ENCODE measurements around the gene HIF1AN.

The HIF1AN gene

GRCh38 chr10:100522107-100522801 lies 13.5 kb upstream of the HIF1AN start:
- no peak for DNase-seq

DNA sequence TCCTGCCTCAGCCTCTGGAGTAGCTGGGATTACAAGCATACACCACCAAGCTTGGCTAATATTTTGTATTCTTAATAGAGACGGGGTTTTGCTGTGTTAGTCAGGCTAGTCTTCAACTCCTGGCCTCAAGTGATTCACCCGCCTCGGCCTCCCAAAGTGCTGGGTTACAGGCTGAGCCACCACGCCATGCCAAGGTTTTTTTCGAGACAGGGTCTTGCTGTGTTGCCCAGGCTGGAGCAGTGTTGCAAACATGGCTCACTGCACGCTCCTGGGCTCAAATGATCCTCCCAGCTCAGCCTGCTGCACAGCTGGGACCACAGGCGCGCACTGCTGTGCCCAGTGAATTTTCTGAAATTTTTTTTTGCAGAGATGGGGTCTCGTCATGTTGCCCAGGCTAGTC lies 12.8 kb upstream of the HIF1AN start:
- peak; percentile 12 for DNase-seq

DNA sequence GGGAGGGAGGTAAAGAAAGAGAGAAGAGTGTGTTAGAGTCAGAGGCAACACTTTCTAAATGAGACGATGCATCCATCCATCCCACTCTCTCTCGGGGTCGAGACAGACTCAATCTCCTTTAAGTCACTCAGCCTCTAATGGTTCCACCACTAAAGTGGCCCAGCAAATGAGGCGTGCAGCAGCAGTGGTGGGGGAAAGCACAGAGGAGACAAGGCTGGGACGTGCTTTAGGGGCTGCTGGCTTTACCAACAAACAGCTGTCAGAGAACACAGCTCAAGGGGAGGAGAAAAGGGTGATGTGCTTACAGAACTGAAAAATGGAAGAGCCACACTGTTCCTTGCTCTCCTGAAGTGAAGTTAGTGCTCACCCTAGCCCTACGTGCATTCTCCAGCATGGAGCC lies 11.5 kb upstream of the HIF1AN start:
- DNase-seq = no peak

- no peak for DNase-seq
These were observed 11.1 kb upstream of the HIF1AN start for GRCh38 chr10:100524638-100525037.

- DNase-seq = no peak
These were observed 7.4 kb upstream of the HIF1AN start for GRCh38 chr10:100528123-100528886.

GRCh38 chr10:100528921-100529474 lies 6.7 kb upstream of the HIF1AN start:
- no peak for DNase-seq

GRCh38 chr10:100529475-100530298 lies 6.1 kb upstream of the HIF1AN start, which contains the start of gene NDUFB8:
Gene NDUFB8, minus strand, starts transcription at chr10:100529871. Its CDS starts 20 bp downstream, at chr10:100529851.
- DNase-seq = peak; percentile 89

DNA sequence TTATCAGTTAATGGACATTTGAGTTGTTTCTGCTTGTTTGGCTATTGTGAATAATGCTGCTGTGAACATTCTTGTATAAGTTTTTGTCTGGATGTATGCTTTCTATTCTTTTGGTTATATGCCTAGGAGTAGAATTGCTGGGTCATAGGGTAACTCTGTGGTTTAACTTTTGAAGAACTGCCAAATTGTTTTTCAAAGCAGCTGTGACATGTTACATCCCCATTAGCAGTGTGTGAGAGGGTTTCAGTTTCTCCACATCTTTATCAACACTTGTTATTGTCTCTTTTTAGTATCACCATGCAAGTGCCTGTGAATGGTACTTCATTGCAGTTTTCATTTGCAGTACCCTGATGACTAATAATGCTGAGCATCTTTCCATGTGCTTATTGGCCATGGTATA lies 4.0 kb upstream of the HIF1AN start:
- DNase-seq = no peak

GRCh38 chr10:100534726-100535125 lies 1.0 kb upstream of the HIF1AN start:
- no peak for DNase-seq

- DNase-seq = no peak
These were observed 417 bp upstream of the HIF1AN start for GRCh38 chr10:100535338-100535714.

DNA sequence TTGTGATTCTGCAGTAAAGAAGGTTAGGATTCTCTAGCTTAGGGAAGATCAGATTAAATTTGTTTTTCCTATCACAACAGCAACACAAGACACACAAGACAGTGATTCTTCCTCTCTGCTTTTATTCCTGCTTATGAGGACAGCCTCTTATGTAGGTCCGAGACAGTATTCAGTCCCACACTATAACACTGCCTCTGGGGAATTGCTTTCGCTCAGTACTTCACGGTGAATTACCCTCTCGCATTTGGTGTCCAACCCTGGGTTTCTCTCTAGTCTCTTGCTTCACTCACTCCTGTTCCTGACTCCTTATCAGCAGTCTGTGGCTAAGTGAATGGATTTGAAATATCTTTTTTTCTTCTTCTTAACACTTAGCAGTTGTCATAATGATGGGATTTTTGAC lies 1.7 kb downstream of the HIF1AN start:
- DNase-seq = no peak

- DNase-seq = no peak
These were observed 9.2 kb downstream of the HIF1AN start for GRCh38 chr10:100544950-100545349.

DNA sequence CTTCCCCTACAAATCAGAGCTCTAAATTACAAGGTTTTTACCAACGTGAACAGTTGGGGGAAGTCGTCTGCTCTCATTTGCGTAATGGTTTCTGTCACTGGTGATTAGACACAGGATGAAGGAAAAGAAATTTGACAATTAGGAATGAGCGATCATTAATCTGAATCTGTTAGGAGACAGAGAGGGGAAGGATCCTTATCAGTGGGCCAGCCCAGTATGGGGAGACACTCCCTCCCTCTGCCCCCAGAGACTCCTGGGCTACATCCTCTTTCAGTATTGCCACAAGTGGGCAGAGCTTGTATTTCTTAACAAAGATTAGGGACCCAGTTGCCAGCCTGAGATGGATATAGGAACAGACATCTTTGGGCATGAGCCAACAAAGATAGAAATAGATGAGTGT lies 15.5 kb downstream of the HIF1AN start:
- no peak for DNase-seq

DNA sequence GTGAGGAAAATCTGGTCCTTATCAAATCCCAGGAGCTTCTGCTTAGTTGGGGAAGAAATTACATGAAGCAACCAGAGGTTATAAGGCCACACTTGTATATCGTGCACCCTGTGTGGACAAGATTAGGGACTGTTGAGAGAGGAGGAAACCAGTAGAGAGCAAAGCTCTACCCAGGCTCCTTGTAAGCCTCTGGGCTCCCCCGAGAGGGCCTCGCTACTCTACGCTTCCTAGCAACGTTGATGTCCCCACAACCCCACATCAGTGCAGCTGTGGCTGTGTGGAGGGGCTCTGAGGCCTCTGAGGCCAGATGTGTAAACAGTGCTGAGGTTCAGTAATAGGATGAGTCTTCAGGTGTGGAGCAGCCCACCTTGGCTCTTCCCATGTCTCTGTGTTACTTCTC lies 16.0 kb downstream of the HIF1AN start:
- no peak for DNase-seq

- no peak for DNase-seq
These were observed 18.2 kb downstream of the HIF1AN start for GRCh38 chr10:100553929-100554328.

DNA sequence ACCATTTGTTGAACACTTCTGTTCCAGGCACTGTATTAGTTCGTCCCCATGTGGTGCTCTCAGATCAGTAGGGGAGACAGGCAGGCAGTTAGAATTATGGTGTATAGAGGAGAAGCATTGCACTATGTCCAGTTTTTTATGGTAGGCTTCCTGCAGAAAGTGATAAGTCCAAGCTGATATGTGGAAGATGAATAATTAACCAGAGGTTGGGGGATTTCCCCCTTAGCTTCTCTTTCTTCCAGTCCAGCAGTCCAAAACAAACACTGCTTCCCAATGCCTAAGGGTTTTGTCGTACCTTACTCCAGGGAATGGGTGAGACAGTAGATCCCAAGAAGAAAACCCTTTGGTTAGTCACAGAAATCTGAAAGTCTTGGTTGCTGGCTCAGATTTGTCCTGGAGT lies 19.2 kb downstream of the HIF1AN start:
- no peak for DNase-seq

- no peak for DNase-seq
These were observed 24.5 kb downstream of the HIF1AN start for GRCh38 chr10:100560248-100560647.

GRCh38 chr10:100561005-100561404 lies 25.3 kb downstream of the HIF1AN start:
- DNase-seq = no peak

DNA sequence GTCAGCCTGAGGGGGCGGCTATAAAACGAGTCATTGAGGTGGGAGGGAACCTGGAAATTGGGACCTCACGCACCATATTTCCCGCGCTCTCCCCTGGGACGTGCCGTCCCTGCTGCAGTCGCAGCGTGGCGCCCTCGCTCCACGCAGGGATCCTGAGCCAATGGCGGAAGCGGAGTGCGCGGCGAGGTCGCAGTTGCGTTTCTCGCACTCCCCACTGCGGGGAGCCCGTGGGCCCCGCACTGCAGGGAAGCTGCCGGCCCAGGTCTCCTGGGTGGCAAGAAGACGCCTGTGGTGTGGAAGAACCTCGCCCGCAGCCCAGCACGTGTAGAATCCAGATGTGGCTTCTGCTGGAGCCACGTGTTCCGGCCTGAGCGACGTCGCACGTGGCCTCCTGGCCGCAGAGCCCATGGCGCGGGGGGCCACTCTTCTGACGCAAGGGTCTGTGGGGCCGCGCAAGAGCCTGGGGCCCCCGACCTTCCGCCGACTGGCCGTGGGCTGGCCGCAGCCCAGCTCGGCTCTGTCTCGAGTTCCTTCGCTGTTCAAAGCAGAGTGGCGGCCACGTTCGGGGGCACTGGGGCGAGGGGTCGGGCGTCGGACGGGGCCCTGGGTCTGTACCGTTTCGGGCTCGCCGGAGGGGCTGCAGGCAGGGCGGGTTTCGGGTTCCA lies 26.4 kb downstream of the HIF1AN start:
- DNase-seq = peak; percentile 63

DNA sequence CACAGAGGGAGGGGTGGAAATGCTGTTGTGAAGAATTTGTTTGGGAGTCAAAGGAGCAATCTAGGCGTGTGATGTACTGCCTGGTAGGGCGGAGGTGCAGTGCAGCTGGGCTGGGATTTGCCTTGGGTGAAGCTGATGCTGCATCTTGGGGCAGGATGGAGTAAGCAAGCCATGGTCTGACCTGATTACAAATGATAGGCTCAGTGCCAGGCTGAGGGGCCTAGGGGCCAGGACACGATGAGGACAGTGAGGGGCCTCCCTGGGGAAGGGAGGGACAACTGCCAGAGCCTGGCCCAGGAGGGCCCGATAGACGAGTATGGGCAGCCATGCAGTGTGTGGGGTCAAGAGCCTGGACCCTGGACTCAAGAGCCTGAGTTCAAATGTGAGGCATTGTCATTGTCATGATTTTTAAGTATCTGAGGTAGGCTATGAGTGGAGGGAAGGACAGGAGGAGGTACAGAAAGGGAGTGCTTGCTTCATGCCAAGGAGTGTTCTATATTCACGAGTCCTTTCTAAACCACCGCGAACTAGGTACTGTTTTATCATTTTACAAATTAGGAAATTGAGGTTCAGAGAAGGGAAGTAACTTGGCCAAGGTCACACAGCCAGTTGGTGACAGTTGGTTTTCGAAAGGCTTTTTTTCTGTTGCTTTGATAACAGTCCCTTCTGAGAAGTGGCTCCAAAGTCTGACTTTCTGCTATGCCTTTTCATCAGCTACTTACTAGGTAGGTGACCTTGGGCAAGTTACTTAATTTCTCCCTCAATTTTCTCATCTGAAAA lies 29.7 kb downstream of the HIF1AN start:
- no peak for DNase-seq

DNA sequence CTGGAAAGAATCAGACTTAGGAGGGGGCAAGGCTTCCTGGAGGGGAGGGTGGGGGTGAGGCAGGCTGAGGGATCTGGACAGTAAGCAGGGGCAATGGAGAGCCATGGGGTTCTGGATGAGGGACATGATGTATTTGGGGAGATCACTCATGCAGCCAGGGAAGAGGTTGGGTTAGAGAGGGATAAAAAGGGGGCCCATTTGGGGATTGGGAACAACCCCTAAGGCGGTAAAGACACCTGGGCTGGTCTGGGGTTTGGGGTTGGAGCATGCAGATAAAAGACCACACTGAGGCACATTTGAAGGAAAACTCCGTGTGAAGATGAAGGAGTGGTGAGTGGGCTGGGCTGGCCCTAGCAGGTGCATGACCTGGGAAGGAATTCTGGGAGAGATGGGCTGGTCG lies 30.8 kb downstream of the HIF1AN start:
- DNase-seq = no peak

- DNase-seq = no peak
These were observed 31.5 kb downstream of the HIF1AN start for GRCh38 chr10:100567249-100567648.

All from EL (cell line).